NCI-H187 treated with DMSO at 0.1 percent for 48 hours (cell line): ENCODE data around the gene BCL2A1.
"Not testable (repeated sequence)": the region's sequence is repeated elsewhere in the genome, so short reads cannot be mapped to it uniquely, and the experiment has no call there.

Source experiments
- DNase-seq: peaks from one replicate; lab custom pipeline; 2025; lab: John Stamatoyannopoulos, UW

BCL2A1 gene

DNA sequence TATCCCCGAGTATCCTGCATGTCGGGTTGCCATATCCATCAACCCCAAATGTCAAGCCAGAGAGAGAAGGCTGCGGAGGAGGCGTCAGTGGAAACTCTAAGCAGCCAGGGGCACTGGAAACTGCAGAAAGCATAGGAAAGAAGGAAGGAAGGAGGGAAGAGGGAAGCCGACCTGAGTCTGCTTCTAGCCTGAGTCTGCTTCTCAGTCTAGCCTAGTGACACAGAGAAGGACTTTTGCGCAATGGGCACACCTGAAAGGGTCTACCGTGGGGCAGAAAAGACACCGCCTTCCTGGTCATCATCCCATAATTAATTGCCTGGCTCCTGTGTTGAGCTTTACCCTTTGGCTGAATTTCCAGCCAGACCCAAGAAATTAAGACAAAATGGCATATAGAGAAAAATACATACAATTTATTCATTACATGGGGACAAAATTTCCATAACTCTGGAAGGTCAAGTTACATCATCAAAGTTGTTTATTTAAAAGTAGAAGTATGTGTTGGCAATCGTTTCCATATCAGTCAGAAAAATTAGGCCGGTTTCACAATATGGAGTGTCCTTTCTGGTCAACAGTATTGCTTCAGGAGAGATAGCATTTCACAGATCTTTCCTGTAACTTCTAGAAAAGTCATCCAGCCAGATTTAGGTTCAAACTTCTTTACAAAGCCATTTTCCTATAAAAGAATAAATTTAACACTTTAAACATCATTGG lies 10.3 kb downstream of the BCL2A1 start:
- DNase-seq: no peak

DNA sequence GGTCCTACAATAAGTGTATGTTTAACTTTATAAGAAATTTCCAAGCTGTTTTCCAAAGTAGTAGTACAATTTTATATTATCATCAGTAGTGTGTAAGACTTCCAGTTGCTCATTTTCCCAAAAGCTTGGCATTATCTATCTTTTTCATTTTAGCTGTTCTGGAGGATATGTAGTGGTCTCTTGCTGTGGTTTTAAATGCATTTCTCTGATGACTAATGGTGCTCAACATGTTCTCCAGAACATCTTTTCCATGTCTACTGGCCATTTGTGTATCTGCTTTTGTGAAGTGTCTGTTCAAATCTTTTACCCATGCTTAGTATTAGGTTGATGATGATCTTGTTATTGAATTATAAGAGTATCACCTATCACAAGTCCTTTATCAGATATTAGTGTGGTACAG lies 13.3 kb downstream of the BCL2A1 start:
- no peak for DNase-seq

DNA sequence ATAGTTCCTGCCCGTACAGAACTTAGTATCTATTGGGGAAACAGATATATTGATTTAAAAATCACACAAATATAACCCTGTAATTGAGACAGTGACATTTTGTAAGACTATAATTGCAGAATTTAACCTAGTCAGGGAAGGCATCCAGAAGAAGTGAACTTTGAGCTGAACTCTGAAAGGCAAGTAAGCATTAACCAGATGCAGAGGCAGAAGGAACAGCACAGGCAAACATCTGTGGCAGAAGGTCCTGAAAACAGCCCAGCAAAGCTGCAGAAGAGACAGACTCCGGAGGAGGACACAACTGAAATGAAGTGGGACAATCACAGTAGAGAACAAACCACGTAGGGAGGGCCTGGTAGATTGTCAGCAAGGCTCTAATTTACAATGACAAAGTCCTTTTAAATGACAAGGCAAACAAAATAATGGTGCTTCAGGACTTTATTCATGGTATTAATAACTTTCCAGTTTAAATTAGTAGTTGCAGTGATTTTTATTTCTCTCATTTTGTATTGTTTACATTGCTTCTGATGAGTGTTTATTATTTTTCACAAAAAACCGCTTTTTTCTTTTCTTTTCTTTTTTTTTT lies 14.5 kb downstream of the BCL2A1 start:
- no peak for DNase-seq

DNA sequence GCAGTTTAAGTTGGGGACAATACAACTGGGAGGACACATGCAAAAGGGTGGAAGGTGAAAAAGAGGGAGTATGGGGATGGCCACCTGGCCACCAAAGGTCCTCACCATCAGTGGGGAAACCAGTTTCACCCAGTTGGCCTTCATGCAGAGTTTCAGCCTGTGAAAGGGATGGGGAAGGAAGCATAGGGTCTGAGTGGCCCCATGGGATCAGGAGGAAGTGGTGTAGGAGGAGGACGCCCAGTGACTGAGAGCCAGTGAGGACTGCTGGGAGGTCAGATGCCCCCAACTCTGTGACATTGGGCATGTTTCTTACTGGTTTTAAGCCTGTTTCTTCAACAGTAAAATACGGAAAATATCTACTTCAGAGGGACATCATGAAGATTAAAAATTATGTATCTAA lies 16.3 kb downstream of the BCL2A1 start:
- no peak for DNase-seq

DNA sequence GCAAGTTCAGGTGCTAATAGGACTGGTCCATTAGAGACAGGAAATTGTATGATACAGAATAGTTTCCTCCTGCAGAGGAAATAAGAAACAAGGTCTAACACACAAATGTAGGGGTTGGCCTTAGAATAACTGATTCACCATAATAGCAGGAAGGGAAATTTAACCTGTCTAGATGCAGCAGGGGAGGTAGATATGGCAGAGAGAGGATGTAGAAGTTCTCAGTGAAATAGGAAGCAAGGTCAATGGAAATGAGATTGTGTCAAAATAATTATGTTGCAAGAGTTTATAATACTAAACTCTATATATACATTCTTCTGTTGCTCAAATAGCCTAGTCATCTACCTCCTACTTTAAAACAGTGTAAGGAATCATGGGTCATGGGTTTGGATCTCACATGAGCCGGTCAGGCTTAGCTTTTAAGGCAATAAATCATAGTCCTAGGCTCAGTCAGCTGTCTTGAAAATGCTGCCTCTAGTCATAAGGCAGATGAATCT lies 17.0 kb downstream of the BCL2A1 start:
- no peak for DNase-seq

DNA sequence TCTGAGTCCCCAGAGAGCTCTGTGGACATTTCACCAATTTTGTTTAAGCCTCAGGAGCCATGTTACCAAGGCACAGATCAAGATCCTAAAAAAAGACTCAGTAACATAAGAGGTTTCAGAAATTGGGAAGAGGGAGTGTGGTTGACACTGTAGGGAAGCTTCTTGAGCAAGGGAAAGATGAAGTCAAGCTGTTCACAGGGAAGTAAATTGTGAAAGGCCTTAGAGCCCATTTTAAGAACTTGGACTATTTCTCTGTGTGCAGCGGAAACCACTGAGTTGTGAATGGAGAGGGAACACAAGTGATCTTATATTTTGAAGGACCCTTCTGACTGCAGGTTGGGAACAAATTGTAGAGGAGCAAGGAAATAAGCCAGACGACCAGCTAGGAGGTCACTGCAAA lies 18.7 kb downstream of the BCL2A1 start:
- DNase-seq: no peak

DNA sequence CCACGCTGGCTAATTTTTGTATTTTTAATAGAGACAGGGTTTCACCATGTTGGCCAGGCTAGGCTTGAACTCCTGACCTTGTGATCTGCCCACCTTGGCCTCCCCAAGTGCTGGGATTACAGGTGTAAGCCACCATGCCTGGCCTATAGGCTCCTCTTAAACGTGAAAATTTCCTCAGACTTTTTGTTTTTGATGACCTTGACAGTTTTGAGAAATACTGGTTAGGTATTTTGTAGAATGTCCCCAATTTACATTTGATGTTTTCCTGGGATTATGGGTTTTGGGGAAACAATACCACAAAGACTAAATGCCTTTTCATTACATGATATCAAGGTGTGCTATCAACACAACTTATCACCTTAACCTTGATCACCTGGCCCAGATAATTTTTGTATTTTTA lies 20.7 kb downstream of the BCL2A1 start:
- no peak for DNase-seq

DNA sequence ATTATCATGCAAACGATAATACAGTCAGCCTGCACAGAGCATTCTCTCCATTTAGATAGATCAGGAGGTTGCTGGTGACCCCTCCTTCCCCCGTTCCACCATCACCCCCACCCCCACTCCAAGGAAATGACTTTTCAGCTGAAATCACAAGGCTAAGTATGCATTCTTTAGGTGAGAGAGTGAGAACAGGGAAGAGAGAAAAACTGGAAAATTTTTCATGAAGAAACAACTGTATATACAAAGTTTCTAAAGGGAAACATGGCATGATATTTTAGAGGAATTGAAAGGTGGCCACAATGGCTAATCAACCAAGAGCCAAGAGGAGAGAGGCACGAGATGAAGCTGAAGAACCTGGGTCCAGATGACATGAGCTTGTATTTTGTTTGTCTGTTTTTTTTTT lies 22.2 kb downstream of the BCL2A1 start:
- no peak for DNase-seq

DNA sequence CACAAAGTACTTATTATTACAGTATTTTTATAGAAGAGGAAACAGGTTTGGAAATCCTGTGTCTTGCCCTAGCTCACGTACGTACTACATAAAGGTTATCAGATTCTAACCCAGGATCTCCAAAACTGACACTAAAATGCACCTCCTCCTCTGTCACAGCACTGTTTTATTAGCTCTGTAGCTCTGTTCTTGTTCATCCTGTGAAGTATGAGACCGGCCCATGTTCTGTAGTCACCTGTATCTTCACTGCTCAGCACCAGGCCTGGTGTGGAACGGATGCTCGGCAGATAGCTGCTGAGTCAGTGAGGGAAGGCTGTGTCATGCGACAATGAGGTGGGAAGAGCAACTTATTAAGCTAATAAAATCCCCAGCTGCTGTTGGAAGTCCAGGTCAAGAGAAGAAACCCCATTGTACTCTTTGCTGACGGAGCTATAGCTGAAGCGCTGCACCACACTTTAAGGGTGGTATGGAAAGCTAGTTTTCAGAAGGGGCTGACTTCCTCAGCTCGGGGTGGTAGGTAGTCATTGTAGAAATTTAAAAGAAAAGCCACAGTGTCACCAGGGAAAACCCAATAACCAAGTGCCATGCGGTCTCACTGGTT lies 22.8 kb downstream of the BCL2A1 start:
- DNase-seq: no peak

DNA sequence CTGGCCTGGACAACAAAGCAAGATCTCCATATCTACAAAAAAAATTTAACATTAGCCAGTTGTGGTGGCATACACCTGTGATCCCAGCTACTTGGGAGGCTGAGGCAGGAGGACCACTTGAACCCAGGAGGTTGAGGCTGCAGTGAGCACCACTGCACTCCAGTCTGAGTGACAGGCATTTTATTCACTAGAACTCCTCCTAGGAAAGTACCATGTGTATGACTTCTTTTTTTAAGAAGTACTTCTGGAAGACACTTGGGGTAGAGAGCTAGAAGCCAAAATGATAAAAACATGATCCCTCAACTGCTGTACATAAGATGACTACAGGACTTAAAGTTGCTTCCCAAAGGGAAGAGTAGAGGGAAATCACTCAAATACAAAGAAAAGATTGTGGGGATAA lies 24.0 kb downstream of the BCL2A1 start:
- no peak for DNase-seq

DNA sequence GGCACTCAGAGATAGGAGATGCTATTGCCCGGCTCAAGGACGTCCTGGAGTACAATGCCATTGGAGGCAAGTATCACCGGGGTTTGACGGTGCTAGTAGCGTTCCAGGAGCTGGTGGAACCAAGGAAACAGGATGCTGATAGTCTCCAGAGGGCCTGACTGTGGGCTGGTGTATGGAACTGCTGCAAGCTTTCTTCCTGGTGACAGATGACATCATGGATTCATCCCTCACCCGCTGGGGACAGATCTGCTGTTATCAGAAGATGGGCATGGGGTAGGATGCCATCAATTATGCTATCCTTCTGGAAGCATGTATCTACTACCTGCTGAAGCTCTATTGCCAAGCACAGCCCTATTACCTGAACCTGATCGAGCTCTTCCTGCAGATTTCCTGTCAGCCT lies 26.4 kb downstream of the BCL2A1 start:
- DNase-seq: no peak

DNA sequence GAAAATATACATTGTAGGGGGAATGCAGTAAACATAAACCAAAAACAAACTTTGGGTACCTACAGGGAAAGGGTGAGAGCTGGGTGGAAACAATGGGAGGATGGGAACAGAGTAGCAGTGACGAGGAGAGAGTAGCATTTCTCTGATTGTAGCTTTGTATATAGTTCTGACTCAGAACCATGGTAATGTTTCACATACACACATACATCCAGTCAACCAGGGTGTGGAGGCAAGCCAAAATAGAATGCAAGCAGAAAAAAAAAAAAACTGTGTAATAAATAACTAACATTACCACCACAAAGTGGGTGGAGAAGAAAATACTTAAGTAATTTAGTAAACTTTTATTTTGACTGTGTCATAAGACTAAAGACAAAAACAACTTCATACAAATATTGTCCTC lies 27.2 kb downstream of the BCL2A1 start:
- no peak for DNase-seq

DNA sequence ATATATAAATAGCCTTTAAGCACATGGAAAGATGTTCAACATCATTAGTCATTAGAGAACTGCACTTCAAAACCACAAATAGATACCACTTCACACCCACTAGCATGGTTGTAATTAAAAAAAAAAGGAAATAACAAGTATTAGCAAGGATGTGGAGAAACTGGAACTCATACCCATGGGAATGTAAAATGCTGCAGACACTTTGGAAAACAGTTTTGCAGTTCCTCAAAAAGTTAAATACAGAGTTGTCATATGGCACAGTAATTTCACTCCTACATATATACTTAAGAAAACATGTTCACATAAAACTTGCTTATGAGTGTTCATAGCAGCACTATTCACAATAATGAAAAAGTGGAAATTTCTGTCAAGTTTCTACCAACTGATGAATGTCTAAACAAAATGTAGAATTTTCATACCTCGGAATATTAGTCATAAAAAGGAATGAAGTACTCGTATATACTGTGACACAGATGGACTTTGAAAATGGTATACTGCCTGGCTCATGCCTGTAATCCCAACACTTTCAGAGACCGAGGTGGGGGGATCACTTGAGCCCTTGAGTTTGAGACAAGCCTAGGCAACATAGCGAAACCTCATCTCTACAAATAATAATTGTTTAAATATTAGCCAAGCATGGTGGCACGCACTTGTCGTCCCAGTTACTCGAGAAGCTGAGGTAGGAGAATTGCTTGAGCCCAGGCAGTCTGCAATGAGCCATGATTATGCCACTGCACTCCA lies 28.1 kb downstream of the BCL2A1 start:
- no peak for DNase-seq

DNA sequence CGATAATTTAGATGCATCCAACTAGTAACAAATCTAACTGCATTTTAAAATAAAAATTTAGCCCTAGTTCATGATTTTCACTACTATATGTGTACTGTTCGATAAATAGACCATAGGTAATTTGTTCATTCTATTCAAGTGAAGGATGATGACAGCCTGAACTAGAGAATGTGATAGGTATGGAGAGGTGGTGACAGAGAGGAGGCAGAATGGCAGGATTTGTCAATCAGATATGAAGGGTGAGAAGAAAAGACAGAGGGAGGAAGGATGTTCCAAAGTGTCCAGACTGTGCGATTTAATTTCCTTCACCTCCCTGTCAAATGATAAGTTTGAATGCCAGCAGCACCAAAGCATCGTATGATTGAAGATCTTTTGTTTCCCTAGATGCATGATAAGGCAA lies 31.6 kb downstream of the BCL2A1 start:
- no peak for DNase-seq

DNA sequence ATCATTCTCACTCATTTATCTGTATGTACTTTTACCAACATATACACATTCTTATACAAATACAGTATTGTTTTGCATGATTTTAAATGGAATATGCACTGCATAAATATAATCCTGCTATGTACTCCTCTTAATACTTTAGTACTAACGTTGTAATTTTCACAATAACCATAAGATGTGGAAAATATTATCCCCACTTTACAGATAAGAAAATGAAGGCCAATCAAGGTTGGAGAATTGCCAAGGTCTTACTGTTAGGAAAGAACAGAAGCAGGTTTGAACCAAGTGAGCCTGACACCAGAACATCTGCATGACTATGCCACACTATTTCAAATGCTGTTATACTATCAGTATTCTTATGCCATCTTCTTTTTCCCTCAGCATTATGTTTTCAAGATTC lies 32.9 kb downstream of the BCL2A1 start:
- no peak for DNase-seq

DNA sequence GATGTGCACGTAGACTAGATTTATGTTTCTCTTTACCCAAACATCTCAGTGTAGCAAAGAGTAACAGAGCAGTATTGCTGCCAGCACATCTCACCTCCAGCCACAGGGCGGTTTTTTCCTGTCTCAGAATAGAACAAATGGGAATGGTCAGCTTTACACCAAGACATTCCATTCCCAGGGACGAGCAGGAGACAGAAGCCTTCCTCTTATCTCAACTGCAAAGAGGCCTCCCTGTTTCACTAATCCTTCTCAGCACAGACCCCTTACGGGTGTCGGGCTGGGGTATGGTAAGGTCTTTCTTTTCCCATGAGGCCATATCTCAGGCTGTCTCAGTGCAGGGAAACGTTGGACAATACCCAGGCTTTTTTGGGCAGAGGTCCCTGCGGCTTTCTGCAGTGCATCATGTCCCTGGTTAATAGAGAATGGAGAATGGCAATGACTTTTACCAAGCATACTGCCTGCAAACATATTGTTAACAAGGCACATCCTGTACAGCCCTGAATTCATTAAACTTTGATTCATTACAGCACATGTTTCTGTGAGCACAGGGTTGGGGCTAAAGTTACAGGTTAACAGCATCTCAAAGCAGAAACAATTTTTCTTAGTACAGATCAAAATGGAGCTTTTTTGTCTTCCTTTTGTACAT lies 35.3 kb downstream of the BCL2A1 start:
- not testable (repeated sequence) for DNase-seq

DNA sequence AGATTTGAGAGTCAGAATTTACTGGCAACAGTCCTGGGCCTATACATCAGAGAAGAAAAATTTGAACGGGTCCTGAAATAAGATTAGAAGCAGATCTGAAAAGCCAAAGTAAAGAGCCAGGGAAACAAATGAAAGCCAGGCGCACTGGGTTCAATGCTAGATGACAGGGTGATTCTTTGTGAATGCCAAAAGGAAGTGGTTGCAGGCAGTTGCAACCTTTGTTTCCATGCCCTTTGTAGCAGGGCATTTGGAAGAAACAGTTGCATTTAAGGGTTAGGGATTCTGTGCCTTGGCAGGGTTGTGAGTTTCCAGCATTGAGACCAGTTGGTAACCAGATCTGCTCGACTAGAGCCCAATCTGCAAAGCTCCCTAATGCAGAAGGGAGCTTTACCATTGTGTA lies 37.8 kb downstream of the BCL2A1 start:
- no peak for DNase-seq

DNA sequence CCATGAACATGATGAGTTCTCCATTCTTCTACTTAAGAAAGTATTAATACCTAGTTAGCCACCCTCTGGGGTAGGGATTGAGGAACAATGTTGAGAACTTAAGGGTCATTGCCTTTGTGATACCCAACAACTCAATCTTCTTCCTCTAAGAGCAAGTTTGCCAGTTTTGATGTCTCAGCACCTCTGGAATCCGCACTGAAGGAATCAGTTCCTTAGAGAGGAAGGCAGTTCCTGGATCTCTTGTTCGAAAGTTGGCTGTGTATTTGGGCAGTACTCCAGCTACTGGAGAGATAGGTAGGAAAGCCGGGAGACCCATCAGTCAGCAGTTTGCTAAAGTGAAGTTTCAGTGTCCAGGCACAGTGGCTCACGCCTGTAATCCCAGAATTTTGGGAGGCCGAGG lies 38.5 kb downstream of the BCL2A1 start:
- no peak for DNase-seq

DNA sequence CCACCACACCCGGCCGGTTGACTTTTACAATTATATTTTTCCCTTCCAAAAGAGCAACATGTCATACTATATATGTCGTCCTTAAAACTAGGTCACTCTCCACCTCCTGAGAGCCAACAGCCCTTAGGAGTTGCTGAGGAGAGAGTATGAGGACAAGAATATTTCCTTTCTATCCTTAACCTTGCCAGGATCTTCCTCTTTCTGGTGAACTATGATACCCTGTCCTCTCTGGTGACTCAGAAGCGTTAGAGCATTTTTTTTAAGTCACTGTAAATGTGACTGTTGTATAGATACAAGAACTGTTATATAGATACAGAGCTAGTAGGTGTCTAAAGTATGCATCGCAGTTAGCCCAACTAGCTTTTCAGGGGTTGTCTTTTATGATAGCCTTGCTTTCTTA lies 40.5 kb downstream of the BCL2A1 start:
- DNase-seq: no peak

DNA sequence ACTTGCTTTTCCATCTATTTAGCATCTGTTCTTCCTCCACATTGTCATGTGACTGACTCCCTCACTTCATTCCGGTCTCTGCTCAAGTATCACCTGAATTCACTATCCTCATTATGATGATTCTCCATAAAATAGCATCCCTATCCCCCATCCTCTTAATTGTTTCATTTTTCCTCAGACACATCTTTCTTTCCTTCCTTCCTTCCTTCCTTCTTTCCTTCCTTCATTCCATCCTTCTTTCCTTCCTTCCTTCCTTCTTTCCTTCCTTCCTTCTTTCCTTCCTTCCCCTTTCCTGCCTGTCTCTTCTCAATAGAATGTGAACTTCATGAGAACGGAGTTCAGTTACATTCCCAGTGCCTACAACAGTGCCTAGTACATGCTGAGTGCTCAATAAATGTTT lies 41.6 kb downstream of the BCL2A1 start:
- DNase-seq: no peak

DNA sequence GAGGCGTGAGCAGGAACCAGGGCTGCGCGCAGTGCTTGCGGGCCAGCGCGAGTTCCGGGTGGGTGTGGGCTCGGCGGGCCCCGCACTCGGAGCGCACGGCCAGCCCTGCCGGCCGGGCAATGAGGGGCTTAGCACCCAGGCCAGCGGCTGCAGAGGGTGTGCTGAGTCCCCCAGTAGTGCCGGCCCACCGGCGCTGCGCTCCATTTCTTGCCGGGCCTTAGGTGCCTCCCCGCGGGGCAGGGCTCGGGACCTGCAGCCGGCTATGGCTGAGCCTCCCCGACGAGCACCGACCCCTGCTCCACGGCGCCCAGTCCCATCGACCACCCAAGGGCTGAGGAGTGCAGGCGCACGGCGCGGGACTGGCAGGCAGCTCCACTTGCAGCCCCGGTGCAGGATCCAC lies 44.9 kb downstream of the BCL2A1 start:
- DNase-seq: not testable (repeated sequence)

DNA sequence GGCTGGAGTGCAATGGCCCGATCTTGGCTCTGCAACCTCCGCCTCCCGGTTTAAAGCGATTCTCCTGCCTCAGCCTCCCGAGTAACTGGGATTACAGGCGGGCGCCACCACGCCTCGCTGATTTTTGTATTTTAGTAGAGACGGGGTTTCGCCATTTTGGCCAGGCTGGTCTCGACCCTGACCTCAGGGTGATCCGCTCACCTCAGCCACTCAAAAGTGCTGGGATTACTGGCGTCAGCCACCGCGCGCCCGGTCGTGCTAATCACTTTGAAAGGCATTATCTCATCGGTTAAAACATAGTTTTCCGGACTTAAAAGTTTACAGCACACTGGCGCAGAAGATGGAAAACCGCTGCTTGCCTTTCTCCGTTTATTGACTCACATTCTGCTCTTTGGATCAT lies 46.6 kb downstream of the BCL2A1 start:
- no peak for DNase-seq
